GM23338 (cell line): ENCODE data around the gene TMEM141.

ENCODE experiments used
- CTCF ChIP-seq, 2 experiments: fragments of 200-600 bp in 1 of 2; sonication (generic) in 1 of 2; conservative IDR thresholded peaks; 2 replicates each; pipeline versions ENCODE4 v1.5.1 to v1.6.1; 2016 to 2017; ENCODE audit warnings: antibody characterized with exemption in 2 of 2, low read depth in 2 of 2, mild to moderate bottlenecking in 2 of 2, moderate library complexity in 1 of 2
- EZH2 ChIP-seq: fragments of 200-600 bp; sonication (generic); IDR thresholded peaks from one replicate; pipeline ENCODE4 v1.8.0; 2017; ENCODE audit warnings: antibody characterized with exemption, mild to moderate bottlenecking, low read depth; ENCODE audit not compliant: unreplicated experiment
- EZH2phosphoT487 ChIP-seq: fragments of 200-600 bp; sonication (generic); IDR thresholded peaks from one replicate; pipeline ENCODE4 v1.8.1; 2018; ENCODE audit warnings: antibody characterized with exemption; ENCODE audit not compliant: unreplicated experiment
- JUNB ChIP-seq: IDR thresholded peaks from one replicate; pipeline ENCODE4 v1.6.1; 2016; ENCODE audit warnings: antibody characterized with exemption; ENCODE audit not compliant: unreplicated experiment
- POLR2AphosphoS5 ChIP-seq: IDR thresholded peaks from 2 replicates; pipeline ENCODE4 v1.6.1; 2016; ENCODE audit warnings: antibody characterized with exemption, low read depth
- REST ChIP-seq: IDR thresholded peaks from one replicate; pipeline ENCODE4 v1.6.1; 2018; ENCODE audit warnings: antibody characterized with exemption; ENCODE audit not compliant: unreplicated experiment

GRCh38 chr9:136831002-136831719 is 40.0 kb downstream of the TMEM141 start:
- TF ChIP-seq CTCF (conservative IDR thresholded peaks at IDR 0.05; ENCODE audit: low read depth in 2 of 2) (no peak), EZH2phosphoT487 (no peak), EZH2 (no peak), REST (no peak), JUNB (no peak), POLR2AphosphoS5 (no peak)
